ENCODE measurements around the gene GOLGA3.
A peak's percentile ranks its signal among the peaks of the same experiment; 100 is the strongest.
"Not testable (repeated sequence)": the region's sequence is repeated elsewhere in the genome, so short reads cannot be mapped to it uniquely, and the experiment has no call there.

The GOLGA3 gene

GRCh38 chr12:132847363-132848356 is 19.0 kb upstream of the GOLGA3 start:
- no peak overlapping the region for H3K4me3 ChIP-seq
- no peaks in the 10 kb centered on the region for H3K9me3 ChIP-seq
- no peak overlapping the region for H3K27ac ChIP-seq
- H4K20me1 ChIP-seq = no peaks in the 10 kb centered on the region
- H3K4me1 ChIP-seq = peaks cover 13% of the 10 kb centered on the region
- no peak overlapping the region for H3K9ac ChIP-seq
- H3K27me3 ChIP-seq = no peaks in the 10 kb centered on the region
- TF ChIP-seq Cebpa-rat (IDR thresholded peaks at IDR 0.05) = no peak
- no peak overlapping the region for H3K4me2 ChIP-seq
- peaks cover 95% of the 10 kb centered on the region for H3K36me3 ChIP-seq

GRCh38 chr12:132844681-132845080 is 16.0 kb upstream of the GOLGA3 start:
- H3K27ac ChIP-seq, H3K4me2 ChIP-seq, H3K4me3 ChIP-seq, H3K9ac ChIP-seq, H3K27me3 ChIP-seq, H3K4me1 ChIP-seq, H4K20me1 ChIP-seq, H3K9me3 ChIP-seq: not testable (repeated sequence)
- H3K36me3 ChIP-seq = peaks cover 98% of the 10 kb centered on the region

DNA sequence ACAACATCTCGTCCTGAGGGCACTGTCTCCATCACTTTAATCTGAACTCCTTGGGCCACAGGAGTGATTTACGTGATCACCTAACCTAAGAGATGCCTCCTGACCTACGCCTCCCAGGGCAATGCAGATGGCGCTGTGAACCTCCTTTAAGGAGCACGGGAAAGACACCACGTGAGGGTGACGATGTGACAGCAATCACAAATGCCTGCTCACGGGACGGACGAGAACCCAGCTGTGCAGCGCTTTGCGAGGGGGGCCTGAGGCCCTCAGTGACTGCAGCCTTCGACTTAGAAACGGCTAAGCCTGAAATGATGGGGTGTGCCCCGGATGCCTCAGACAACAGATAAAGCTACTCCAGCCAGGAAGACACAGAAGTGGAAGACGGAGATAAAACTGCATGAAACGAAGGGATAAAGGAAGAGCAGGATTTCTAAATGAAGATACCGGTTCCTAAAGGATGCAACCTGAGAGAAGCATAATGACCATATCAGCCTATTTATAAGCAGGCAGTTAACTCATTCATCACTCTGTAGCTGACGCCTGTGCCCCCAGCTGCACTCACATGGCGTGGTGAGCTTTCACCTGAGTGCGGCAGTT is 13.9 kb upstream of the GOLGA3 start:
- H3K9ac ChIP-seq = no peak overlapping the region
- no peaks in the 10 kb centered on the region for H4K20me1 ChIP-seq
- H3K4me1 ChIP-seq = peaks cover 19% of the 10 kb centered on the region
- peaks cover 83% of the 10 kb centered on the region for H3K36me3 ChIP-seq
- no peak overlapping the region for H3K4me3 ChIP-seq
- H3K27ac ChIP-seq = no peak overlapping the region
- no peaks in the 10 kb centered on the region for H3K27me3 ChIP-seq
- no peaks in the 10 kb centered on the region for H3K9me3 ChIP-seq
- H3K4me2 ChIP-seq = no peak overlapping the region
- TF ChIP-seq Cebpa-rat (IDR thresholded peaks at IDR 0.05) = no peak

GRCh38 chr12:132841151-132841550 is 12.5 kb upstream of the GOLGA3 start:
- Histone ChIP-seq H3K9me3 (no peaks in the 10 kb centered on the region), H3K36me3 (peaks cover 70% of the 10 kb centered on the region), H3K27ac (no peak overlapping the region), H3K27me3 (no peaks in the 10 kb centered on the region), H3K4me3 (no peak overlapping the region), H3K9ac (no peak overlapping the region), H4K20me1 (no peaks in the 10 kb centered on the region), H3K4me2 (no peak overlapping the region), H3K4me1 (peaks cover 33% of the 10 kb centered on the region)
- TF ChIP-seq Cebpa-rat (IDR thresholded peaks at IDR 0.05) = no peak

GRCh38 chr12:132840536-132840935 is 11.9 kb upstream of the GOLGA3 start:
- H3K4me2 ChIP-seq = no peak overlapping the region
- TF ChIP-seq Cebpa-rat (IDR thresholded peaks at IDR 0.05) = no peak
- no peaks in the 10 kb centered on the region for H3K9me3 ChIP-seq
- peaks cover 37% of the 10 kb centered on the region for H3K4me1 ChIP-seq
- no peak overlapping the region for H3K4me3 ChIP-seq
- H3K9ac ChIP-seq = no peak overlapping the region
- H4K20me1 ChIP-seq = no peaks in the 10 kb centered on the region
- H3K27ac ChIP-seq = no peak overlapping the region
- H3K36me3 ChIP-seq = peaks cover 64% of the 10 kb centered on the region
- no peaks in the 10 kb centered on the region for H3K27me3 ChIP-seq

DNA sequence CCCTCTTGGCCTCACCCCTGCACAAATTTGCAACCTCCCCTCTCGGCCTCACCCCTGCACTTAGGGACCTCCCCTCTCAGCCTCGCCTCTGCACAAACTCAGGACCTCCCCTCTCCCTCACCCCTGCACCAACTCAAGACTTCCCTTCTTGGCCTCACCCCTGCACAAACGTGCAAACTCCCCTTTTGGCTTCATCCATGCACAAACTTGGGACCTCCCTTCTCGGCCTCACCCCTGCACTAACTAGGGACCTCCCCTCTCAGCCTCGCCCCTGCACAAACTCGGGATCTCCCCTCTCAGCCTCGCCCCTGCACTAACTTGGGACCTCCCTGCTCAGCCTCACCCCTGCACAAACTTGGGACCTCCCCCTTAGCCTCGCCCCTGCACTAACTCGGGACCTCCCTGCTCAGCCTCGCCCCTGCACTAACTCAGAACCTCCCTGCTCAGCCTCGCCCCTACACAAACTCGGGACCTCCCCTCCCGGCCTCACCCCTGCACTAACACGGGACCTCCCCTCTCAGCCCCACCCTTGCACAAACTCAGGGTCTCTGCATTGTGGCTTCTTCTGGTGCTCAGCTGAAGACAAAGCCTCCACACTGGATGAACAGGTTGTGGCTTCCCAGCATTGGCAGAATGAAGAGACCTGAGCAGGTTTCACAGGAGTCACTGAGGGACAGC is 11.0 kb upstream of the GOLGA3 start:
- H3K4me1 ChIP-seq = peaks cover 45% of the 10 kb centered on the region
- H3K9ac ChIP-seq = no peak overlapping the region
- no peaks in the 10 kb centered on the region for H4K20me1 ChIP-seq
- no peak for TF ChIP-seq Cebpa-rat (IDR thresholded peaks at IDR 0.05)
- no peaks in the 10 kb centered on the region for H3K9me3 ChIP-seq
- no peak overlapping the region for H3K4me2 ChIP-seq
- H3K4me3 ChIP-seq = no peak overlapping the region
- no peak overlapping the region for H3K27ac ChIP-seq
- H3K36me3 ChIP-seq = peaks cover 57% of the 10 kb centered on the region
- no peaks in the 10 kb centered on the region for H3K27me3 ChIP-seq

DNA sequence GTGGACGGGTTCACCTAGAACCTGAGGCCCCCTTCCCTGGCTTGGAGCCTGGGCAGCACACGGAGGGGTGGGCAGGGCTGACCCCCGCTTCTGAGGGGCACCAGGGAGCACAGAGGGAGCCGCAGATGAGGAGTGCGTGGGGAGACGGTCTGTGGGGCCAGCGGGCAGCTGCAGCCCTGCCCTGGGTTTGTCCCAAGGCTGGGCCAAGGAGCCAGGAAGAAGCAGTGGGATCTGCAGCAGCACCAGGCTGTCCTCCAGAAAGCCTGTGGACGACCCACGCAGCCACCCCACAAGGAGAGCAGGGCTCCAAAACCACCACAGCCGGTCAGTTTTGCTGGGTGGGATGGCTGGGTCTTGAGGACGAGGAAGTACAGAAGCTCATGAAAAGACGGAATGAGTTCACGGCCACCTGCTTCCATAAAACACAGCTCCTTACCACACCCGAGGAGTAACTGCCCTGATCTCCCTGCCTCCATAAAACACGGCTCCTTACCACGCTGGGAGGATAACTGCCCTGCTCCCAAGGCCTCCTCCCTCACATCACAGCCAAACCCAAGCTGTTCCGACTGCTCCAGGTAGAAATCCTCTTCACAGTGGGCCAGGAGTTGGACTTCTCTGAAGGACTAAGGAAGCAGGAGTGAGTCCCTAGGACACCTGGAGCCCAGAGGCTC is 9.9 kb upstream of the GOLGA3 start:
- no peaks in the 10 kb centered on the region for H4K20me1 ChIP-seq

DNA sequence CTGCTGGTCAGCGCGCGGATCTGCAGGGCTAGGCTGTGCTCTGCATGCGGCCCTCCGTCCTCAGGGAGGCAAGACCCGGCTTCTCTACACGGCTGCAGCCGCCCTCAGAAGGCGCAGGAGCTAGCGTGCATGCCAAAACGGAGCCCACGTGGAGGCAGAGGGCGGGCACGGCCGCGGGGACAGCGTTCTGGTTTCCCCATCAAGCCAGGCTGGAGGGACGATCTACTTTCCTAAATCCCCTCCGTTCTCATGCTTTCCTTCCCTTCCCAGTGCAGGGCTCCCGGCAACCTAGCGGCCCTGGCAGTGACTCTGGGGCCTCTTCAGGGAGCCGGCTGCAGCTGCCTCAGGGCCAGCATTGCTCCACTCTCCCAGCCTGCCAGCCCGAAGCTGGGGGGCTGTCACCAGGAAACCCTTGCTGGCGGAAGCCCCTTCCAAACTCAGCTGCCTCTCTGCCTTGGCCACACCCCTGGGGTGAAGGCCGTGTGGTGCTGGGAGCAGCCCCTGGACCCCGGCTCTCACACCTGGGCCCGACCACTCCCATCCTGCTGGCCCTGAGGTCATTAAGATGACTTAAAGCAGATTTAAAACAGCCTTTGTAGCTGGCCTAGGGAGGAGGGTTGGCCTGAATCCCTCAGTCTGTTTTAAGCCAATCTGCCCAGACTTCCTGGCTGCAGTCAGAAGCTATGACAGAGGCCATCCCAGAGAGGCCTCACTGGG is 9.2 kb upstream of the GOLGA3 start:
- H3K9ac ChIP-seq = peak overlapping the region; percentile 63
- H3K36me3 ChIP-seq = peaks cover 42% of the 10 kb centered on the region
- peak overlapping the region; percentile 68 for H3K4me3 ChIP-seq
- no peaks in the 10 kb centered on the region for H4K20me1 ChIP-seq
- peaks cover 63% of the 10 kb centered on the region for H3K4me1 ChIP-seq
- H3K4me2 ChIP-seq = peak overlapping the region; percentile 93
- H3K9me3 ChIP-seq = no peaks in the 10 kb centered on the region
- no peaks in the 10 kb centered on the region for H3K27me3 ChIP-seq
- peak overlapping the region; percentile 78 for H3K27ac ChIP-seq
- TF ChIP-seq Cebpa-rat (IDR thresholded peaks at IDR 0.05) = no peak

More for the DNA sequence above, 9.9 kb upstream of the GOLGA3 start:
- Histone ChIP-seq H3K9me3 (no peaks in the 10 kb centered on the region), H3K36me3 (peaks cover 45% of the 10 kb centered on the region), H3K4me1 (peaks cover 56% of the 10 kb centered on the region), H3K27ac (peak overlapping the region; percentile 78), H3K4me3 (peak overlapping the region; percentile 68), H3K9ac (peak overlapping the region; percentile 63), H3K27me3 (no peaks in the 10 kb centered on the region), H3K4me2 (peak overlapping the region; percentile 93)
- no peak for TF ChIP-seq Cebpa-rat (IDR thresholded peaks at IDR 0.05)

- H3K27ac ChIP-seq = peak overlapping the region; percentile 78
- peaks cover 36% of the 10 kb centered on the region for H3K36me3 ChIP-seq
- H4K20me1 ChIP-seq = no peaks in the 10 kb centered on the region
- H3K9ac ChIP-seq = peak overlapping the region; percentile 63
- H3K9me3 ChIP-seq = no peaks in the 10 kb centered on the region
- peak overlapping the region; percentile 68 for H3K4me3 ChIP-seq
- peak overlapping the region; percentile 93 for H3K4me2 ChIP-seq
- H3K4me1 ChIP-seq = peaks cover 66% of the 10 kb centered on the region
- H3K27me3 ChIP-seq = no peaks in the 10 kb centered on the region
- TF ChIP-seq Cebpa-rat (IDR thresholded peaks at IDR 0.05) = no peak
These were observed 8.2 kb upstream of the GOLGA3 start for GRCh38 chr12:132836795-132837331.

- not testable (repeated sequence) for H4K20me1 ChIP-seq, H3K9me3 ChIP-seq, H3K27me3 ChIP-seq
- H3K36me3 ChIP-seq = peaks cover 30% of the 10 kb centered on the region
- H3K27ac ChIP-seq = peak overlapping the region; percentile 78
- peak overlapping the region; percentile 93 for H3K4me2 ChIP-seq
- H3K9ac ChIP-seq = peak overlapping the region; percentile 63
- H3K4me1 ChIP-seq = peaks cover 66% of the 10 kb centered on the region
- peak overlapping the region; percentile 68 for H3K4me3 ChIP-seq
These were observed 7.6 kb upstream of the GOLGA3 start for GRCh38 chr12:132836230-132836629.
